Caco-2 (cell line): ENCODE results near the gene IL1A. TPM values are rescaled to one million over a fixed set of nuclear protein-coding genes. Genes with fewer than 3 reads are reported as not detected.

ENCODE experiments used
- BruUV-seq: library from RNA; stranded (reverse); fragments of 400-500 nt; replicated peaks from 2 replicates; lab custom pipeline; 2021; lab: Mats Ljungman, UMichigan
- CTCF ChIA-PET: fragments of 300-600 bp; sonication (Branson Sonifier 250); formaldehyde crosslinking; loops from one replicate; lab custom pipeline; 2022; ENCODE audit warnings: antibody characterized with exemption; lab: Charles Lee
- POLR2A ChIA-PET: fragments of 300-600 bp; sonication (Branson Sonifier 250); formaldehyde crosslinking; loops from one replicate; lab custom pipeline; 2022; ENCODE audit warnings: antibody characterized with exemption; lab: Charles Lee
- DNase-seq, 2 experiments: peaks; one replicate each; pipeline versions ENCODE4 v3.0.0 to v3.0.0-alpha.2; 2020 to 2022
- H3K27me3 ChIP-seq: replicated peaks from 2 replicates; pipeline ENCODE4 v1.6.0; 2011; ENCODE audit warnings: low read length; ENCODE audit not compliant: control insufficient read depth, insufficient read depth
- H3K36me3 ChIP-seq: 2 replicates; pipeline ENCODE4 v1.5.1; 2011; ENCODE audit warnings: low read length; ENCODE audit not compliant: control insufficient read depth, insufficient read depth
- H3K4me1 ChIP-seq: fragments of 250-450 bp; sonication (Bioruptor Pico); 2 replicates; pipeline ENCODE4 v1.5.1; 2020; ENCODE audit warnings: mild to moderate bottlenecking
- H3K4me3 ChIP-seq: 2 replicates; pipeline ENCODE4 v1.5.1; 2011; ENCODE audit warnings: low read depth, mild to moderate bottlenecking, control low read depth, low read length
- H3K9me3 ChIP-seq: fragments of 250-450 bp; sonication (Bioruptor Pico); 2 replicates; pipeline ENCODE4 v1.5.1; 2020; ENCODE audit warnings: mild to moderate bottlenecking, moderate library complexity
- H3K27ac Mint-ChIP-seq: one replicate; pipeline ENCODE4 v1.8.0; 2022; ENCODE audit warnings: mixed read lengths; ENCODE audit not compliant: unreplicated experiment
- H3K27me3 Mint-ChIP-seq: one replicate; pipeline ENCODE4 v1.8.0; 2022; ENCODE audit warnings: mixed read lengths; ENCODE audit not compliant: insufficient read depth, unreplicated experiment
- H3K36me3 Mint-ChIP-seq: one replicate; pipeline ENCODE4 v1.8.0; 2022; ENCODE audit warnings: mild to moderate bottlenecking, mixed read lengths; ENCODE audit not compliant: insufficient read depth, unreplicated experiment
- H3K4me1 Mint-ChIP-seq: one replicate; pipeline ENCODE4 v1.8.0; 2022; ENCODE audit warnings: low read depth, mixed read lengths; ENCODE audit not compliant: unreplicated experiment
- H3K4me3 Mint-ChIP-seq: one replicate; pipeline ENCODE4 v1.8.0; 2022; ENCODE audit warnings: mild to moderate bottlenecking, moderate library complexity, mixed read lengths; ENCODE audit not compliant: unreplicated experiment
- H3K9me3 Mint-ChIP-seq: one replicate; pipeline ENCODE4 v1.8.0; 2022; ENCODE audit warnings: mixed read lengths; ENCODE audit not compliant: unreplicated experiment
- intact Hi-C: fragments of 100-400 bp; cut with micrococcal nuclease; formaldehyde crosslinking; loops from one replicate; pipeline ENCODE4 v1.10.0; 2022; ENCODE audit not compliant: unreplicated experiment
- total RNA-seq: library from RNA; stranded (reverse); gene quantifications from 2 replicates; pipeline ENCODE4 v1.2.3, GENCODE V29; 2022
- TF ChIP-seq, protein P1 (sequence below), 2 experiments: fragments of 200-600 bp in 1 of 2; IDR thresholded peaks; 1 replicate in 1 of 2; 2 replicates in 1 of 2; pipeline versions ENCODE4 v1.5.1 to v1.8.0; 2011 to 2022; ENCODE audit warnings: antibody characterized with exemption in 1 of 2, control low read depth in 1 of 2, inconsistent platforms in 1 of 2, low read depth in 1 of 2, low read length in 1 of 2, mild to moderate bottlenecking in 1 of 2, moderate library complexity in 1 of 2; ENCODE audit not compliant: insufficient read depth in 1 of 2, severe bottlenecking in 1 of 2, unreplicated experiment in 1 of 2

The IL1A gene
- total RNA-seq, 1 experiment from 2014 or later: not detected

DNA sequence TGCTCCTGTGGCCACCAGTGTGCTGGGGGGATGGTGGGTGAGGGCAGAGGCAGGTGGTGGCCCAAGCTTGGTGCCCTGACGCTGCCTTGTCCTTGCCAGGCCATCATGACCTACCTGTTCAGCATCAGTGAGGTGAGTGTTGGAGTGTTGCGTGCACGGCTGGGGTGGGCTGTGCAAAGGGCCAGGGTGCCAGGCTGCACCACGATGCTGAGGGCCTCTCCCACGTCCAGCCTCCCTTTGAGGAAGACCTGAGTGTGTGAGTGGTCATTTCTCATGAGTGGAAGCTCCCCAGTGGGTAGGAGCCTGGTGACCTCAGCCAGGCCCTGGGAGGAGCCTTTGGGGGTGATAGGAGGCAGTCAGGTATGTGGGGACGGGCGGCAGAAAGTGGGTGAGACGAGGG lies 60.3 kb downstream of the IL1A start:
- intact Hi-C loops: no loop called here
- TF ChIP-seq, protein P1, sequence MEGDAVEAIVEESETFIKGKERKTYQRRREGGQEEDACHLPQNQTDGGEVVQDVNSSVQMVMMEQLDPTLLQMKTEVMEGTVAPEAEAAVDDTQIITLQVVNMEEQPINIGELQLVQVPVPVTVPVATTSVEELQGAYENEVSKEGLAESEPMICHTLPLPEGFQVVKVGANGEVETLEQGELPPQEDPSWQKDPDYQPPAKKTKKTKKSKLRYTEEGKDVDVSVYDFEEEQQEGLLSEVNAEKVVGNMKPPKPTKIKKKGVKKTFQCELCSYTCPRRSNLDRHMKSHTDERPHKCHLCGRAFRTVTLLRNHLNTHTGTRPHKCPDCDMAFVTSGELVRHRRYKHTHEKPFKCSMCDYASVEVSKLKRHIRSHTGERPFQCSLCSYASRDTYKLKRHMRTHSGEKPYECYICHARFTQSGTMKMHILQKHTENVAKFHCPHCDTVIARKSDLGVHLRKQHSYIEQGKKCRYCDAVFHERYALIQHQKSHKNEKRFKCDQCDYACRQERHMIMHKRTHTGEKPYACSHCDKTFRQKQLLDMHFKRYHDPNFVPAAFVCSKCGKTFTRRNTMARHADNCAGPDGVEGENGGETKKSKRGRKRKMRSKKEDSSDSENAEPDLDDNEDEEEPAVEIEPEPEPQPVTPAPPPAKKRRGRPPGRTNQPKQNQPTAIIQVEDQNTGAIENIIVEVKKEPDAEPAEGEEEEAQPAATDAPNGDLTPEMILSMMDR (IDR thresholded peaks at IDR 0.05; ENCODE audit: insufficient read depth in 1 of 2, low read depth in 1 of 2, low read length in 1 of 2, severe bottlenecking in 1 of 2, unreplicated experiment in 1 of 2): no peak
- ChIA-PET CTCF (no interaction called here), POLR2A (no interaction called here)
- Mint-ChIP-seq H3K9me3 (no peaks in the 10 kb centered on the region), H3K36me3 (peaks cover 8% of the 10 kb centered on the region), H3K27me3 (no peaks in the 10 kb centered on the region), H3K27ac (no peak overlapping the region), H3K4me3 (no peak overlapping the region), H3K4me1 (peaks cover 10% of the 10 kb centered on the region)
- Histone ChIP-seq H3K36me3 (no peaks in the 10 kb centered on the region), H3K4me1 (peaks cover 21% of the 10 kb centered on the region), H3K9me3 (no peaks in the 10 kb centered on the region), H3K4me3 (no peak overlapping the region), H3K27me3 (no peaks in the 10 kb centered on the region)
- no peak for DNase-seq
- BruUV-seq: no TSS peak

Other genes with a start within 250 kb of the IL1A start
- gene POLR1B, start 242.0 kb downstream of the IL1A start, total RNA-seq: 38.3 and 42.2 TPM in 2 replicates
- gene CHCHD5, start 199.9 kb downstream of the IL1A start, total RNA-seq: 50.7 and 56.0 TPM in 2 replicates
- gene SLC20A1, start 138.6 kb downstream of the IL1A start, total RNA-seq: 91.1 and 102 TPM in 2 replicates
- 3.3 and 4.0 TPM in 2 replicates for gene NT5DC4, start 63.5 kb downstream of the IL1A start, total RNA-seq
- 20.7 and 23.6 TPM in 2 replicates for gene CKAP2L, start 19.9 kb downstream of the IL1A start, total RNA-seq
- gene IL1B, start 52.3 kb upstream of the IL1A start, total RNA-seq: 0.18 TPM in 1 of 2 replicates, not detected in the other
- 0.44 TPM in 1 of 2 replicates, not detected in the other for gene IL37, start 126.7 kb upstream of the IL1A start, total RNA-seq
- not detected in 2 replicates for gene IL36G, start 193.5 kb upstream of the IL1A start, total RNA-seq
- gene IL36A, start 221.0 kb upstream of the IL1A start, total RNA-seq: not detected in 2 replicates